HG02981 (cell line): ENCODE measurements around the gene CCDC88B.
A peak's percentile ranks its signal among the peaks of the same experiment; 100 is the strongest.
"Not testable (repeated sequence)": the region's sequence is repeated elsewhere in the genome, so short reads cannot be mapped to it uniquely, and the experiment has no call there.

ENCODE experiments used
- ATAC-seq: cut with Tn5 transposase; IDR thresholded peaks from one replicate; pipeline ENCODE4 v1.9.1; 2021; ENCODE audit warnings: mild to moderate bottlenecking, moderate library complexity; ENCODE audit not compliant: unreplicated experiment

Gene CCDC88B

GRCh38 chr11:64321533-64321932 is 18.5 kb upstream of the CCDC88B start:
- ATAC-seq: no peak

- no peak for ATAC-seq
Measured at GRCh38 chr11:64322925-64323260, 17.1 kb upstream of the CCDC88B start.

- no peak for ATAC-seq
Measured at GRCh38 chr11:64323373-64323772, 16.6 kb upstream of the CCDC88B start.

GRCh38 chr11:64323984-64324383 is 16.0 kb upstream of the CCDC88B start:
- ATAC-seq: not testable (repeated sequence)

GRCh38 chr11:64324692-64325469 is 15.1 kb upstream of the CCDC88B start:
- ATAC-seq: no peak

GRCh38 chr11:64327375-64327774 is 12.6 kb upstream of the CCDC88B start:
- ATAC-seq: no peak

- no peak for ATAC-seq
Measured at GRCh38 chr11:64327993-64328392, 12.0 kb upstream of the CCDC88B start.

GRCh38 chr11:64330888-64331287 is 9.1 kb upstream of the CCDC88B start:
- no peak for ATAC-seq

- peak; percentile 53 for ATAC-seq
Measured at GRCh38 chr11:64331569-64332371, 8.2 kb upstream of the CCDC88B start.

- no peak for ATAC-seq
Measured at GRCh38 chr11:64333556-64333955, 6.4 kb upstream of the CCDC88B start.

GRCh38 chr11:64334764-64335735 is 5.0 kb upstream of the CCDC88B start:
- ATAC-seq: peak; percentile 75

GRCh38 chr11:64337538-64338249 is 2.3 kb upstream of the CCDC88B start:
- ATAC-seq: no peak

- ATAC-seq: no peak
Measured at GRCh38 chr11:64338716-64339115, 1.3 kb upstream of the CCDC88B start.

GRCh38 chr11:64339286-64339685 is 718 bp upstream of the CCDC88B start:
- ATAC-seq: no peak

- peak; percentile 29 for ATAC-seq
Measured at GRCh38 chr11:64340671-64341335, 799 bp downstream of the CCDC88B start.

- no peak for ATAC-seq
Measured at GRCh38 chr11:64341429-64341828, 1.4 kb downstream of the CCDC88B start.

- peak; percentile 47 for ATAC-seq
Measured at GRCh38 chr11:64341851-64342791, 2.1 kb downstream of the CCDC88B start.

GRCh38 chr11:64342869-64343745 is 3.1 kb downstream of the CCDC88B start:
- ATAC-seq: no peak
